Transverse colon (tissue), 4 donors: ENCODE results near the gene SYT17.

Source experiments
- POLR2AphosphoS5 ChIP-seq, 3 donors: sonication (generic); formaldehyde crosslinking; IDR thresholded peaks; one replicate each; pipeline ENCODE4 v1.6.1; 2016; ENCODE audit warnings: antibody characterized with exemption in 3 of 3
- TF ChIP-seq, protein P1 (sequence below), 5 experiments: fragments of 200-600 bp in 3 of 5; fragments of 450-650 bp in 2 of 5; sonication (generic) in 3 of 5; IDR thresholded peaks; 1 replicate in 2 of 5; 2 replicates in 3 of 5; pipeline ENCODE4 v1.5.1; 2016 to 2017; ENCODE audit warnings: antibody characterized with exemption in 5 of 5, inconsistent platforms in 3 of 5, mild to moderate bottlenecking in 2 of 5, moderate library complexity in 1 of 5

DNA sequence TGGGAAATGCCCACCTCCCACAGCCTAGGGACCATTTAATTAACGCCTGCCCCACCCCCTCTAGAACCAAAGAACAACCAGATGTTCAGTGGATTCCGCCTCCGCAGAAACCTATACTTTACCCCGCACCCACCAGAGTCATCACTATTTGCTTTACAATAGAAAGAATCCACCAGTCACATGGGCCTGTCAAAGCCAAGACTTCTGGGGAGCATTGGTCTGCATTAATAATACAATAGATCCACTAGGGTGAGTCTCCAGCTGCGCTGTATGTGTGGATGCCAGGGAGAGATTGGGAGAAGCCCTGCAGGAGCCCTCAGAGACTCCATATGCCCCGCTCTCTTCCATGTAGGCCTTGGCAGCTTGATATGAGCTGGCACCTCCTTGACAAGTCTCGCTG, 148.8 kb downstream of the SYT17 start:
- TF ChIP-seq, protein P1, sequence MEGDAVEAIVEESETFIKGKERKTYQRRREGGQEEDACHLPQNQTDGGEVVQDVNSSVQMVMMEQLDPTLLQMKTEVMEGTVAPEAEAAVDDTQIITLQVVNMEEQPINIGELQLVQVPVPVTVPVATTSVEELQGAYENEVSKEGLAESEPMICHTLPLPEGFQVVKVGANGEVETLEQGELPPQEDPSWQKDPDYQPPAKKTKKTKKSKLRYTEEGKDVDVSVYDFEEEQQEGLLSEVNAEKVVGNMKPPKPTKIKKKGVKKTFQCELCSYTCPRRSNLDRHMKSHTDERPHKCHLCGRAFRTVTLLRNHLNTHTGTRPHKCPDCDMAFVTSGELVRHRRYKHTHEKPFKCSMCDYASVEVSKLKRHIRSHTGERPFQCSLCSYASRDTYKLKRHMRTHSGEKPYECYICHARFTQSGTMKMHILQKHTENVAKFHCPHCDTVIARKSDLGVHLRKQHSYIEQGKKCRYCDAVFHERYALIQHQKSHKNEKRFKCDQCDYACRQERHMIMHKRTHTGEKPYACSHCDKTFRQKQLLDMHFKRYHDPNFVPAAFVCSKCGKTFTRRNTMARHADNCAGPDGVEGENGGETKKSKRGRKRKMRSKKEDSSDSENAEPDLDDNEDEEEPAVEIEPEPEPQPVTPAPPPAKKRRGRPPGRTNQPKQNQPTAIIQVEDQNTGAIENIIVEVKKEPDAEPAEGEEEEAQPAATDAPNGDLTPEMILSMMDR (IDR thresholded peaks at IDR 0.05), result no peak
- TF ChIP-seq POLR2AphosphoS5 (IDR thresholded peaks at IDR 0.05), result no peak
